ENCODE data around the gene TMEM212. TPM values are rescaled to one million over a fixed set of nuclear protein-coding genes. Genes with fewer than 3 reads are reported as not detected.
A peak's percentile ranks its signal among the peaks of the same experiment; 100 is the strongest.

Gene TMEM212
- total and polyA plus RNA-seq, 2 donors (not counting 3 experiments of a cell fraction or from before 2014, with no cell fraction given): not detected

- peak overlapping the region; percentile 81 for H3K9ac ChIP-seq (replicated peaks; ENCODE audit: extremely low read depth, insufficient read depth, low read length)
- no peak overlapping the region for H2AFZ ChIP-seq (ENCODE audit: low read depth, low read length)
- DNase-seq (ENCODE audit: low read depth, low spot score) (no peak), FAIRE-seq (no peak)
- H3K79me2 ChIP-seq (ENCODE audit: control insufficient read depth, insufficient read depth, low read length): no peaks in the 10 kb centered on the region
- POLR2A ChIA-PET: no interaction called here
- peaks cover 69% of the 10 kb centered on the region for H3K4me1 ChIP-seq (ENCODE audit: control insufficient read depth, extremely low read depth, insufficient read depth, low read length)
- peak overlapping the region; percentile 78 for H3K4me2 ChIP-seq (ENCODE audit: insufficient read depth, low read length)
- no peak overlapping the region for H3K4me3 ChIP-seq (replicated peaks in 1 of 3; ENCODE audit: insufficient read depth in 1 of 3, low read depth in 1 of 3, low read length in 3 of 3)
- no peaks in the 10 kb centered on the region for H3K9me1 ChIP-seq (replicated peaks; ENCODE audit: control insufficient read depth, extremely low read depth, insufficient read depth, low read length)
- dilution Hi-C loops (cut with MboI; ENCODE audit: extremely low pct_ligation_motif_present, low sequenced_read_pairs): no loop called here
- CTCF ChIA-PET: interaction anchor here (0.6 to 1.3 kb wide), 2 partner anchors 173 to 762 kb away, joined by 3 to 4 read pairs; no protein-coding TSS in a partner anchor
- H3K9me3 ChIP-seq (replicated peaks; ENCODE audit: control insufficient read depth, insufficient read depth, low read length): no peaks in the 10 kb centered on the region
- peak overlapping the region; percentile 95 for H3K27ac ChIP-seq (ENCODE audit: insufficient read depth, low read depth, low read length)
- no peaks in the 10 kb centered on the region for H4K20me1 ChIP-seq (replicated peaks; ENCODE audit: control insufficient read depth, extremely low read depth, insufficient read depth, low read length)
- intact Hi-C loops (cut with micrococcal nuclease): loop anchor here (5.0 kb wide), 1 partner anchor 105 kb away; no protein-coding TSS in a partner anchor
- no peaks in the 10 kb centered on the region for H3K36me3 ChIP-seq (ENCODE audit: control insufficient read depth in 2 of 2, extremely low read depth in 1 of 2, insufficient read depth in 2 of 2, low read length in 2 of 2)
- no peaks in the 10 kb centered on the region for H3K27me3 ChIP-seq (ENCODE audit: control insufficient read depth in 2 of 2, insufficient read depth in 2 of 2, low read length in 2 of 2)
- no TSS peak for BruUV-seq (replicated peaks)
- TF ChIP-seq, protein P1, sequence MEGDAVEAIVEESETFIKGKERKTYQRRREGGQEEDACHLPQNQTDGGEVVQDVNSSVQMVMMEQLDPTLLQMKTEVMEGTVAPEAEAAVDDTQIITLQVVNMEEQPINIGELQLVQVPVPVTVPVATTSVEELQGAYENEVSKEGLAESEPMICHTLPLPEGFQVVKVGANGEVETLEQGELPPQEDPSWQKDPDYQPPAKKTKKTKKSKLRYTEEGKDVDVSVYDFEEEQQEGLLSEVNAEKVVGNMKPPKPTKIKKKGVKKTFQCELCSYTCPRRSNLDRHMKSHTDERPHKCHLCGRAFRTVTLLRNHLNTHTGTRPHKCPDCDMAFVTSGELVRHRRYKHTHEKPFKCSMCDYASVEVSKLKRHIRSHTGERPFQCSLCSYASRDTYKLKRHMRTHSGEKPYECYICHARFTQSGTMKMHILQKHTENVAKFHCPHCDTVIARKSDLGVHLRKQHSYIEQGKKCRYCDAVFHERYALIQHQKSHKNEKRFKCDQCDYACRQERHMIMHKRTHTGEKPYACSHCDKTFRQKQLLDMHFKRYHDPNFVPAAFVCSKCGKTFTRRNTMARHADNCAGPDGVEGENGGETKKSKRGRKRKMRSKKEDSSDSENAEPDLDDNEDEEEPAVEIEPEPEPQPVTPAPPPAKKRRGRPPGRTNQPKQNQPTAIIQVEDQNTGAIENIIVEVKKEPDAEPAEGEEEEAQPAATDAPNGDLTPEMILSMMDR (IDR thresholded peaks at IDR 0.05; ENCODE audit: extremely low read depth in 1 of 2, insufficient read depth in 1 of 2, low read depth in 1 of 2, low read length in 2 of 2): no peak
- no peak for TF ChIP-seq JUN (IDR thresholded peaks at IDR 0.05; ENCODE audit: borderline replicate concordance, insufficient read depth, insufficient read length, low read depth)
- TF ChIP-seq POLR2A (IDR thresholded peaks at IDR 0.05; ENCODE audit: low read depth, low read length): no peak
- TF ChIP-seq MAX (IDR thresholded peaks at IDR 0.05; ENCODE audit: insufficient read depth, insufficient read length): no peak
- TF ChIP-seq FOS (IDR thresholded peaks at IDR 0.05; ENCODE audit: borderline replicate concordance, insufficient read depth, low read length): no peak
- no peak for TF ChIP-seq POLR2AphosphoS5 (IDR thresholded peaks at IDR 0.05; ENCODE audit: insufficient read depth, low read depth, low read length)
- no peak for TF ChIP-seq GATA2 (IDR thresholded peaks at IDR 0.05; ENCODE audit: insufficient read depth, insufficient read length, low read depth, low read length)
- TF ChIP-seq MYC (IDR thresholded peaks at IDR 0.05; ENCODE audit: low read depth, low read length): no peak
- TF ChIP-seq EZH2 (IDR thresholded peaks at IDR 0.05; ENCODE audit: borderline replicate concordance, low read depth, low read length, severe bottlenecking): no peak
These were observed 19.2 kb downstream of the TMEM212 start for GRCh38 chr3:171862392-171862791.

Measured in endothelial cell of umbilical vein (primary cell).